ENCODE data around the gene GALNT2. TPM values are rescaled to one million over a fixed set of nuclear protein-coding genes. Genes with fewer than 3 reads are reported as not detected.

GALNT2 gene
- total and polyA plus RNA-seq, 2 of the 13 experiments (the other 11 are each of a cell fraction or from before 2014, with no cell fraction given), result 39.3 to 39.6 TPM

- no peak for TF ChIP-seq SYNCRIP (IDR thresholded peaks at IDR 0.05; ENCODE audit: insufficient read depth, low read depth, low read length)
- no peak for TF ChIP-seq ZNF75D (CRISPR knock-in tag; IDR thresholded peaks at IDR 0.05; ENCODE audit: borderline replicate concordance)
- no peak for TF ChIP-seq JUND (CRISPR knock-in tag; IDR thresholded peaks at IDR 0.05)
- TF ChIP-seq ZNF644 (CRISPR knock-in tag; IDR thresholded peaks at IDR 0.05; ENCODE audit: low read depth), result no peak
- TF ChIP-seq SSRP1 (CRISPR knock-in tag; IDR thresholded peaks at IDR 0.05), result no peak
- TF ChIP-seq ZKSCAN5 (CRISPR knock-in tag; IDR thresholded peaks at IDR 0.05), result 0 out of 2 replicates have a peak, but pooled peaks have one; percentile 50
- no peak for TF ChIP-seq ELK4 (CRISPR knock-in tag; IDR thresholded peaks at IDR 0.05; ENCODE audit: borderline replicate concordance)
- TF ChIP-seq DR1 (CRISPR knock-in tag; IDR thresholded peaks at IDR 0.05), result no peak
- no peak for TF ChIP-seq ZNF17 (CRISPR knock-in tag; IDR thresholded peaks at IDR 0.05)
- no peak for TF ChIP-seq SNAPC4 (CRISPR knock-in tag; IDR thresholded peaks at IDR 0.05)
- TF ChIP-seq ZNF616 (CRISPR knock-in tag; IDR thresholded peaks at IDR 0.05; ENCODE audit: low read depth), result peak; percentile 52; the same call in 1 of the 2 replicates
- TF ChIP-seq KDM4B (CRISPR knock-in tag; IDR thresholded peaks at IDR 0.05), result 0 out of 2 replicates have a peak, but pooled peaks have one; percentile 52
- no peak for TF ChIP-seq ZNF547 (CRISPR knock-in tag; IDR thresholded peaks at IDR 0.05)
- no peak for TF ChIP-seq ZNF382 (CRISPR knock-in tag; IDR thresholded peaks at IDR 0.05; ENCODE audit: borderline replicate concordance)
- TF ChIP-seq NR3C1 (CRISPR knock-in tag; IDR thresholded peaks at IDR 0.05), result no peak
- TF ChIP-seq ZNF34 (CRISPR knock-in tag; IDR thresholded peaks at IDR 0.05; ENCODE audit: borderline replicate concordance), result no peak
- no peak for TF ChIP-seq SMYD3 (CRISPR knock-in tag; IDR thresholded peaks at IDR 0.05)
- no peak for TF ChIP-seq ZBTB1 (CRISPR knock-in tag; IDR thresholded peaks at IDR 0.05; ENCODE audit: borderline replicate concordance)
- no peak for TF ChIP-seq CEBPZ (IDR thresholded peaks at IDR 0.05; ENCODE audit: low read length)
- TF ChIP-seq GABPB1 (CRISPR knock-in tag; IDR thresholded peaks at IDR 0.05), result peak; percentile 76
- no peak for TF ChIP-seq TGIF2 (CRISPR knock-in tag; IDR thresholded peaks at IDR 0.05)
These were observed at the start of gene GALNT2 (continued) for GRCh38 chr1:230066466-230067404.

Measured in HepG2 (cell line).